Bone marrow (tissue), 2 donors: ENCODE data around the gene RIPOR3.
"Not testable (repeated sequence)": the region's sequence is repeated elsewhere in the genome, so short reads cannot be mapped to it uniquely, and the experiment has no call there.

Experiments used
- DNase-seq, 2 donors: peaks; one replicate each; lab custom pipeline; 2025; lab: John Stamatoyannopoulos, UW

RIPOR3 gene

GRCh38 chr20:50554694-50555579 lies 136.4 kb downstream of the RIPOR3 start:
- DNase-seq, result no peak

DNA sequence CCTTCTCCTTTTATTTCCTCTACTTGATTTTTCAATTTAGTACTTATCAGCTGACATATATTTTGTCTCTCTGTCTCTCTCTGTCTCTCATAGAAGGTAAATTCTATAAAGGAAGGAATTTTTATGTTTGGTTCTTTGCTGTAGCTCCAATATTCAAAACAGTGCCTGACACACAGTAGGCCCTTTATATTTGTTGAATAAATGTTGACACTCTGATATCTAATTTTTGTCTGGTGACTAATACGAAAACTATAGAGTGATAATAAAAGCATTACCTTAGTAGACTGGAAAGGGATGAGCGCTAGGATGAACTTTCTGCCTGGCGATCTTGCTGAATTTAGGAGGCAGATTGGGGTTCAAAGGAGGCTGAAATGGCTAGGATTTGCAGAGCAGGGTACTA lies 138.4 kb downstream of the RIPOR3 start:
- DNase-seq, result no peak

- DNase-seq, result no peak
Observed at GRCh38 chr20:50551288-50551687, 140.1 kb downstream of the RIPOR3 start.

- DNase-seq, result no peak
Observed at GRCh38 chr20:50550531-50550930, 140.8 kb downstream of the RIPOR3 start.

DNA sequence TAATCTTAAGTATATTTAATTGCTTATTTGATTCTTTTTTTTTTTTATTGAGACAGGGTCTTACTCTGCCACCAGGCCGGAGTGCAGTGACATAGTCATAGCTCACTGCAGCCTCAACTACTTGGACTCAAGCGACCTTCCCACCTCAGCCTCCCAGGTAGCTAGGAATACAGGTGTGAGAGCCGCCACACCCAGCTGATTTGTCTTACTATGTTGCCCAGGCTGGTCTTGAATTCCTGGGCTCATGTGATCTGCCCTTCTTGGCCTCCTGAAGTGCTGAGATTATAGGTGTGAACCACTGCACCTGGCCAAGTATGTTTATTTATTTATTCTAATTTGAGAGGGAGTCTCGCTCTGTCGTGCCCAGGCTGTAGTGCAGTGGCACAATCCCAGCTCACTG lies 142.9 kb downstream of the RIPOR3 start:
- DNase-seq, result no peak

GRCh38 chr20:50547964-50548363 lies 143.4 kb downstream of the RIPOR3 start:
- DNase-seq, result no peak

GRCh38 chr20:50546729-50547314 lies 144.5 kb downstream of the RIPOR3 start:
- DNase-seq, result peak in 1 of 2 donors; percentile 63

GRCh38 chr20:50545126-50545525 lies 146.2 kb downstream of the RIPOR3 start:
- no peak for DNase-seq

GRCh38 chr20:50543326-50543725 lies 148.0 kb downstream of the RIPOR3 start:
- DNase-seq, result peak in 1 of 2 donors; percentile 21

GRCh38 chr20:50541606-50542041 lies 149.7 kb downstream of the RIPOR3 start:
- peak in 1 of 2 donors; percentile 90 for DNase-seq

DNA sequence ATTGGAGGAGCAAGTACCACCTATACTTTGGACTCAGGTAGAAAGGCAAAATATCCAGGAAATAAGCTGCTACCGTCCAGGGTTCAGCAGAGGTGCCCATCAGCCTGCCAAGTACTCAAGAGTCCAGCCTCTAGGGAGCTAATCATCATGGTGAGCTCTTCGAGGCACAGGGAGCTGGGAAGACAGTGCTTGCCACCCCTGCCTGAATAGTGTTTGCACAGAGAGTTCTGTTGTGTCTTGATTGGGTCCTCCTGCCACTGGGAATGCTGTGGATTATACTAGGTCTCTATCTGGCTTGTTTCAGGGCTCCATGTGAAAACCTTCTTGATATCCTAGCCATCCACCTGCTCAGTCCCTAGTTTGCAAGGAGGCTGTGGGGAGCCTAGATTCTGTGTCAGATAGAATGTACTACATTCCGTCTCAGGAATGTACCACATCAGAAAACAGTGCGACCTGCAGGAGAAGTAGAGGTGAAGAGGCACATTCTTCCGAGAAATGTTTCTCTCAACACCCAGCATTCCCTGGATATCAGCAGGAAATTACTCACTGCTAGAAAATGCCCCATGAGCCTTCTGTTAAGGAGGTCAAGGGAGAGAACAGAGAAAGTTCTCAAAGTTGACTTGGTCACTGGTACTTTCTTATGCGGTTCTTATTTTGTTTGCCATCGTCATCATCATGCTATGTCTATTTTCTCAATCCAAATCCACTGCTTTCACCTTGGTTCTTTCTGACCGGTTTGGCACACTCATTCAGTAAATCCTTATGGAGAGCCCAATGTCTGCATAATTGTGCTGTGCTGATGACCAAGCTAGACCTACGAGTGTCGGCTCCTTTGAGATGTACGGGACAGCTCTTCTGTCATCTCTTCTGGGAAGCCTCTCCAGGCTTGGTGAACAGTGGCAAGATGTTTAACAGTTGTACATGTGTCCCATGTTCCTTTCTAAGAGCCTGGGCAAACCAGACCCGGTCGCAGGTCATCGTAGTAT lies 150.4 kb downstream of the RIPOR3 start:
- DNase-seq, result no peak

DNA sequence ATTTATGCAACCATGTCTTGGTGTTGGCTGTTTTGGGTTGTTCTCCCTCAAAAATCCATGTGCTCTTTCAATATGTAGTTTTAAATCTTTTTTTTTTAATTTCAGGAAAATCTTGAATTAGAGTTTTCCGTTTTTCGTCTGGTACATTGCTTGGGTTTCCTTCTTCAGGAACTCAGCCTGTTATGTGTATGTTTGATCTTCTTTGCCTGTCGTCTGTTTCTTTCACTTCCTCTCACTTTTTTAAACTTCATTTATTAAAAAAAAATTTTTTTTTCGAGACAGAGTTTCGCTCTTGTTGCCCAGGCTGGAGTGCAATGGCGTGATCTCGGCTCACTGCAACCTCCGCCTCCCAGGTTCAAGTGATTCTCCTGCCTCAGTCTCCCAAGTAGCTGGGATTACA lies 151.5 kb downstream of the RIPOR3 start:
- not testable (repeated sequence) for DNase-seq

GRCh38 chr20:50538276-50538675 lies 153.1 kb downstream of the RIPOR3 start:
- no peak for DNase-seq

- DNase-seq, result no peak
Observed at GRCh38 chr20:50537546-50538201, 153.7 kb downstream of the RIPOR3 start.

DNA sequence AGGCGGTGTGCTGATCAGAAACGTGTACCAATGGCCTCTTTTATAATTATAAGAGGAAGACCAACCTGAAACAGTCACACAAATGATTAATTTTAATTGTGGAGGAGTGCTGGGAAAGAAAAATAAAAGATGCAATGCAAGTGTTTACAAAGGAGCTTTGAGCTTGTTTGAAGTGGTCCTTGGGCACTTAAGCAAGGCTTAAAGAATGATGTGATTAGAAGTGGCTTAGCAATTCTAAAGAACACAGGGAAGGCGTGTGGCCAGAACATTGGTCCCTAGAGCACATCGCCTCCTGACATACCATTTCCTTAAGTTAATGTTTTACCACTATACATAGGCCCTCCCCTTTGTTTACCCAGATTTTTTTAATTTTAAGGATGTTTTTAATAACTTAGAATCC lies 155.0 kb downstream of the RIPOR3 start:
- no peak for DNase-seq
